Measurements from ENCODE around the gene BHLHE40.

Gene BHLHE40

GRCh38 chr3:5015056-5015455, 35.8 kb downstream of the BHLHE40 start:
- Histone ChIP-seq H4K20me1 (ENCODE audit: insufficient read depth, low read length) (no peaks in the 10 kb centered on the region), H3K4me2 (ENCODE audit: low read depth, low read length) (no peak overlapping the region), H3K27me3 (replicated peaks; ENCODE audit: insufficient read depth, low read length) (no peaks in the 10 kb centered on the region), H3K27ac (ENCODE audit: low read length) (no peak overlapping the region), H2AFZ (ENCODE audit: low read length) (no peak overlapping the region), H3F3A (ENCODE audit: insufficient read depth, low read length) (no peaks in the 10 kb centered on the region), H3K9me2 (replicated peaks; ENCODE audit: insufficient read depth, low read length) (no peaks in the 10 kb centered on the region), H3K79me2 (ENCODE audit: low read length) (no peaks in the 10 kb centered on the region), H3K9me3 (replicated peaks; ENCODE audit: insufficient read depth, low read length) (no peaks in the 10 kb centered on the region), H3K36me3 (replicated peaks; ENCODE audit: insufficient read depth, low read length) (no peaks in the 10 kb centered on the region), H3K4me3 (ENCODE audit: low read length) (no peak overlapping the region), H3K4me1 (ENCODE audit: low read length) (no peaks in the 10 kb centered on the region), H3K9ac (ENCODE audit: low read length) (no peak overlapping the region)
- TF ChIP-seq, protein P1, sequence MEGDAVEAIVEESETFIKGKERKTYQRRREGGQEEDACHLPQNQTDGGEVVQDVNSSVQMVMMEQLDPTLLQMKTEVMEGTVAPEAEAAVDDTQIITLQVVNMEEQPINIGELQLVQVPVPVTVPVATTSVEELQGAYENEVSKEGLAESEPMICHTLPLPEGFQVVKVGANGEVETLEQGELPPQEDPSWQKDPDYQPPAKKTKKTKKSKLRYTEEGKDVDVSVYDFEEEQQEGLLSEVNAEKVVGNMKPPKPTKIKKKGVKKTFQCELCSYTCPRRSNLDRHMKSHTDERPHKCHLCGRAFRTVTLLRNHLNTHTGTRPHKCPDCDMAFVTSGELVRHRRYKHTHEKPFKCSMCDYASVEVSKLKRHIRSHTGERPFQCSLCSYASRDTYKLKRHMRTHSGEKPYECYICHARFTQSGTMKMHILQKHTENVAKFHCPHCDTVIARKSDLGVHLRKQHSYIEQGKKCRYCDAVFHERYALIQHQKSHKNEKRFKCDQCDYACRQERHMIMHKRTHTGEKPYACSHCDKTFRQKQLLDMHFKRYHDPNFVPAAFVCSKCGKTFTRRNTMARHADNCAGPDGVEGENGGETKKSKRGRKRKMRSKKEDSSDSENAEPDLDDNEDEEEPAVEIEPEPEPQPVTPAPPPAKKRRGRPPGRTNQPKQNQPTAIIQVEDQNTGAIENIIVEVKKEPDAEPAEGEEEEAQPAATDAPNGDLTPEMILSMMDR (IDR thresholded peaks at IDR 0.05; ENCODE audit: low read length): no peak
- TF ChIP-seq EZH2phosphoT487 (IDR thresholded peaks at IDR 0.05; ENCODE audit: low read length) (no peak), EZH2 (optimal IDR thresholded peaks at IDR 0.05; ENCODE audit: low read depth, low read length) (no peak)
- no peak for DNase-seq

DNA sequence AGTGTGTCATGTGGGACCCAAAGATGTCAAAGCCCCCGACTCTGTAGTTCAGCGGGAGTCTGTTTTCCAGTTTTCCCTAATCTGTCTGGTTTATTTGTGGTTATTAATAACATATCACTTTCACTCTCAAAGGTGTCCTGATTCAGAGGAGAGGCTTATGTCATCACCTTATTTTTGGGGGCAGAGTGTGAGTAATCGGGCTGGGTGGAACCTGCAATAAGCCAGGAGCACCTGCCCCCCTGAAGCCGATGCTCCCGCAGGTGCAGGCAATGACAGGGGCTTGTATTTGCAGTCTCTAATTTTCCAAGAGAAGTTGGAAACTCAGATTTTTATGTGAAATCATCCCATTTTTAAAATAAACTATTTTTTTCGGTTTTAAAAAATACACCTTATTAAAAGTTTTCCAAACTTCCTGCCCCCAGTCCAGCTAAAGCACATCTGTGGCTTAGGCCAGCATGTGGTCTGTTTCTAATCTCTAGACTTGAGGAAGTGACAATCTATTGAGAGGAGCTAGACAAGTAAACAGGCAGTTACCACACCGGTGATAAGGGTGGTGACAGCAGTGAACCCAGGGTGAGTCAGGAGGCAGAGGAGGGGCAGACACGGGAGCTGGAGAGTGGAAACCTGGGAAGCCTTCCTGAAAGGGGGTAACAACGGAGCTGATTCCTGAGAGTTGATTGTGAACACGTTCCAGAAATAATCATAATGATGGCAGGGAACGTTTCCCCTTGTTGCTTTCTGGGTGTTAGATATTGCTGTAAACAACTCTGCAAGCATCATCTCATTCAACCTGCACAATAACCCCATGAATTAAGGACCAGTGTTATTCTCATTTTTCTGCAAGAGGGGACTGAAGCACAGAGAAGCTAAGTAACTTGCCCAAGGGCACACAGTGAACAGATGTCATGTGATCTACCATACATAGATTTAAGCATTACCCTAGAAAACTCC, 37.2 kb downstream of the BHLHE40 start:
- no peaks in the 10 kb centered on the region for H3K9me3 ChIP-seq (replicated peaks; ENCODE audit: insufficient read depth, low read length)
- H3K79me2 ChIP-seq (ENCODE audit: low read length): no peaks in the 10 kb centered on the region
- H3K27me3 ChIP-seq (replicated peaks; ENCODE audit: insufficient read depth, low read length): no peaks in the 10 kb centered on the region
- TF ChIP-seq EZH2phosphoT487 (IDR thresholded peaks at IDR 0.05; ENCODE audit: low read length) (no peak), EZH2 (optimal IDR thresholded peaks at IDR 0.05; ENCODE audit: low read depth, low read length) (no peak)
- TF ChIP-seq, protein P1 (IDR thresholded peaks at IDR 0.05; ENCODE audit: low read length): no peak
- H4K20me1 ChIP-seq (ENCODE audit: insufficient read depth, low read length): no peaks in the 10 kb centered on the region
- H2AFZ ChIP-seq (ENCODE audit: low read length): no peak overlapping the region
- no peak overlapping the region for H3K4me3 ChIP-seq (ENCODE audit: low read length)
- no peaks in the 10 kb centered on the region for H3K4me1 ChIP-seq (ENCODE audit: low read length)
- H3F3A ChIP-seq (ENCODE audit: insufficient read depth, low read length): no peaks in the 10 kb centered on the region
- H3K36me3 ChIP-seq (replicated peaks; ENCODE audit: insufficient read depth, low read length): no peaks in the 10 kb centered on the region
- no peak for DNase-seq
- H3K9me2 ChIP-seq (replicated peaks; ENCODE audit: insufficient read depth, low read length): no peaks in the 10 kb centered on the region
- H3K27ac ChIP-seq (ENCODE audit: low read length): no peak overlapping the region
- no peak overlapping the region for H3K4me2 ChIP-seq (ENCODE audit: low read depth, low read length)
- H3K9ac ChIP-seq (ENCODE audit: low read length): no peak overlapping the region

DNA sequence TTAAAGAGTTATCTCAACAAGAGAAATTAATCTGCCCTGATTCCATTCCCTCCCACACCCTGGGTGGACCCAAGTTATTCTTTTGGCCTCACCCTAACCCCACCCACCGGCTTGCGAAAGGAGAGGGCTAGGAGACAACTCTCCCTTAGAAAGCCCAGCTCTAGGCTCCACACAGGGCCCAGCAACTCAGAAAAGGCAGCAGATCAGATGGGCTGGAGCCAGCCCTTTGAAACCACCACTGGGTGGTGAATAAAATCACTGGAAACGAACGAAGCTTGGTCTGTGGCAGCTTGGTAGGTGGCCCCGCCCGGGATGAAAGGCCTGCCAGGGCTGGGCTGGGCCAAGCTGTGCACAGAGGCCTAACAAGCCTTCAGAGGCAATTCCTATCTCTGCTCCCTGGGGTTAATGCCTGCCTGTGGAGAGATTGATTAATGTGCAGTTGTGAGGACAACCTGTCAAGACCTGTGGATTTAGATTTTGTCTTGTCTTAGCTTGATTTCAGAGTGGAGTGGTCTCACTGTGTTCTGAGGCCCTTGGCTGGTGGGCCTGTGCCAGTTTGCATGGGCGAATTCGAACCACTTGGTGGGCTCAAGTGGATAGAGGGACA, 38.8 kb downstream of the BHLHE40 start:
- no peaks in the 10 kb centered on the region for H3K79me2 ChIP-seq (ENCODE audit: low read length)
- H3K4me2 ChIP-seq (ENCODE audit: low read depth, low read length): no peak overlapping the region
- DNase-seq: no peak
- no peaks in the 10 kb centered on the region for H3K4me1 ChIP-seq (ENCODE audit: low read length)
- no peak overlapping the region for H2AFZ ChIP-seq (ENCODE audit: low read length)
- TF ChIP-seq EZH2phosphoT487 (IDR thresholded peaks at IDR 0.05; ENCODE audit: low read length) (no peak), EZH2 (optimal IDR thresholded peaks at IDR 0.05; ENCODE audit: low read depth, low read length) (no peak)
- TF ChIP-seq, protein P1 (IDR thresholded peaks at IDR 0.05; ENCODE audit: low read length): no peak
- H4K20me1 ChIP-seq (ENCODE audit: insufficient read depth, low read length): no peaks in the 10 kb centered on the region
- H3K36me3 ChIP-seq (replicated peaks; ENCODE audit: insufficient read depth, low read length): no peaks in the 10 kb centered on the region
- H3K9me3 ChIP-seq (replicated peaks; ENCODE audit: insufficient read depth, low read length): no peaks in the 10 kb centered on the region
- no peaks in the 10 kb centered on the region for H3K27me3 ChIP-seq (replicated peaks; ENCODE audit: insufficient read depth, low read length)
- no peak overlapping the region for H3K4me3 ChIP-seq (ENCODE audit: low read length)
- no peaks in the 10 kb centered on the region for H3F3A ChIP-seq (ENCODE audit: insufficient read depth, low read length)
- H3K9me2 ChIP-seq (replicated peaks; ENCODE audit: insufficient read depth, low read length): no peaks in the 10 kb centered on the region
- no peak overlapping the region for H3K27ac ChIP-seq (ENCODE audit: low read length)
- no peak overlapping the region for H3K9ac ChIP-seq (ENCODE audit: low read length)
